ENCODE measurements around the gene TMEM271. TPM values are rescaled to one million over a fixed set of nuclear protein-coding genes. Genes with fewer than 3 reads are reported as not detected.

Gene TMEM271
- polyA plus RNA-seq, 1 donor from 2014 or later, result 16.0 TPM

- Histone ChIP-seq H3K36me3 (ENCODE audit: insufficient read depth, low read length) (peaks cover 8% of the 10 kb centered on the region), H3K27ac (ENCODE audit: low read length) (no peak overlapping the region), H3K9ac (ENCODE audit: low read length) (no peak overlapping the region), H2AFZ (ENCODE audit: low read depth, low read length) (no peak overlapping the region), H3K4me3 (ENCODE audit: low read length) (no peak overlapping the region), H3K27me3 (ENCODE audit: insufficient read depth, low read depth, low read length) (no peaks in the 10 kb centered on the region), H3K4me2 (ENCODE audit: low read length) (no peak overlapping the region), H4K20me1 (ENCODE audit: insufficient read depth) (no peaks in the 10 kb centered on the region), H3K79me2 (replicated peaks; ENCODE audit: insufficient read depth, low read length) (no peaks in the 10 kb centered on the region), H3F3A (ENCODE audit: insufficient read depth, low read length, poor library complexity, severe bottlenecking) (no peaks in the 10 kb centered on the region), H3K9me3 (ENCODE audit: low read length) (no peaks in the 10 kb centered on the region), H3K9me2 (ENCODE audit: insufficient read depth, low read length) (no peaks in the 10 kb centered on the region)
- TF ChIP-seq CTCF (IDR thresholded peaks at IDR 0.05; ENCODE audit: poor library complexity, severe bottlenecking), result no peak
- no peak for TF ChIP-seq TAF1 (IDR thresholded peaks at IDR 0.05; ENCODE audit: low read depth)
- TF ChIP-seq MXI1 (conservative IDR thresholded peaks at IDR 0.05; ENCODE audit: poor library complexity, severe bottlenecking), result no peak
- TF ChIP-seq EP300 (conservative IDR thresholded peaks at IDR 0.05; ENCODE audit: poor library complexity, severe bottlenecking), result no peak
- TF ChIP-seq, protein P1, sequence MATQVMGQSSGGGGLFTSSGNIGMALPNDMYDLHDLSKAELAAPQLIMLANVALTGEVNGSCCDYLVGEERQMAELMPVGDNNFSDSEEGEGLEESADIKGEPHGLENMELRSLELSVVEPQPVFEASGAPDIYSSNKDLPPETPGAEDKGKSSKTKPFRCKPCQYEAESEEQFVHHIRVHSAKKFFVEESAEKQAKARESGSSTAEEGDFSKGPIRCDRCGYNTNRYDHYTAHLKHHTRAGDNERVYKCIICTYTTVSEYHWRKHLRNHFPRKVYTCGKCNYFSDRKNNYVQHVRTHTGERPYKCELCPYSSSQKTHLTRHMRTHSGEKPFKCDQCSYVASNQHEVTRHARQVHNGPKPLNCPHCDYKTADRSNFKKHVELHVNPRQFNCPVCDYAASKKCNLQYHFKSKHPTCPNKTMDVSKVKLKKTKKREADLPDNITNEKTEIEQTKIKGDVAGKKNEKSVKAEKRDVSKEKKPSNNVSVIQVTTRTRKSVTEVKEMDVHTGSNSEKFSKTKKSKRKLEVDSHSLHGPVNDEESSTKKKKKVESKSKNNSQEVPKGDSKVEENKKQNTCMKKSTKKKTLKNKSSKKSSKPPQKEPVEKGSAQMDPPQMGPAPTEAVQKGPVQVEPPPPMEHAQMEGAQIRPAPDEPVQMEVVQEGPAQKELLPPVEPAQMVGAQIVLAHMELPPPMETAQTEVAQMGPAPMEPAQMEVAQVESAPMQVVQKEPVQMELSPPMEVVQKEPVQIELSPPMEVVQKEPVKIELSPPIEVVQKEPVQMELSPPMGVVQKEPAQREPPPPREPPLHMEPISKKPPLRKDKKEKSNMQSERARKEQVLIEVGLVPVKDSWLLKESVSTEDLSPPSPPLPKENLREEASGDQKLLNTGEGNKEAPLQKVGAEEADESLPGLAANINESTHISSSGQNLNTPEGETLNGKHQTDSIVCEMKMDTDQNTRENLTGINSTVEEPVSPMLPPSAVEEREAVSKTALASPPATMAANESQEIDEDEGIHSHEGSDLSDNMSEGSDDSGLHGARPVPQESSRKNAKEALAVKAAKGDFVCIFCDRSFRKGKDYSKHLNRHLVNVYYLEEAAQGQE (IDR thresholded peaks at IDR 0.05; ENCODE audit: borderline replicate concordance), result no peak
- no peak for TF ChIP-seq POLR2AphosphoS5 (IDR thresholded peaks at IDR 0.05)
- TF ChIP-seq EZH2 (IDR thresholded peaks at IDR 0.05; ENCODE audit: borderline replicate concordance, insufficient read depth, low read length, poor library complexity, severe bottlenecking), result no peak
- no peak for TF ChIP-seq RAD21 (conservative IDR thresholded peaks at IDR 0.05)
- TF ChIP-seq SMC3 (conservative IDR thresholded peaks at IDR 0.05; ENCODE audit: poor library complexity), result no peak
Observed at GRCh38 chr4:529563-529962, 46.5 kb downstream of the TMEM271 start.

DNA sequence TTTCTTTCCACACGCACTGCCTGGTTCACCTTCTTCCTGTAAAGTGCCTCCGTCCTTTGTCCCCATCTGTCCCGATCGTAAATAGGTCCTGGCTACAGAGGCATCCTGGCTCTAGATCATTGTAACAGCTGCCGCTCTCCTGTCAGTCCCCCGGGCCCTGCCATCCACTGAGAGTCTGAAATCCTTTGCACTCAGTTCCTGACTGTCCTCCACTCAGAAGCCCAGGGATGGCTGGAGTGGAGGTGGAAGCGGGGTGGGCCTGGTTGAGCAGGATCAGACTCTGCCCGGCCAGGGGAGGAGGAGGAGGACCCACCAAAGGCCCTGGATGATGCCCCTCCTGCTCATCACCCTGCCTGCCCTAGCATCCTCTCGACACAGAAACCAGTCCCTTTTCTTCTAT is 47.3 kb downstream of the TMEM271 start:
- peaks cover 8% of the 10 kb centered on the region for H3K36me3 ChIP-seq (ENCODE audit: insufficient read depth, low read length)

More for the DNA sequence above, 47.3 kb downstream of the TMEM271 start:
- H3K27me3 ChIP-seq (ENCODE audit: insufficient read depth, low read depth, low read length), result no peaks in the 10 kb centered on the region
- H3K79me2 ChIP-seq (replicated peaks; ENCODE audit: insufficient read depth, low read length), result no peaks in the 10 kb centered on the region
- H4K20me1 ChIP-seq (ENCODE audit: insufficient read depth), result no peaks in the 10 kb centered on the region
- no peaks in the 10 kb centered on the region for H3F3A ChIP-seq (ENCODE audit: insufficient read depth, low read length, poor library complexity, severe bottlenecking)
- no peak overlapping the region for H3K27ac ChIP-seq (ENCODE audit: low read length)
- H2AFZ ChIP-seq (ENCODE audit: low read depth, low read length), result no peak overlapping the region
- H3K4me3 ChIP-seq (ENCODE audit: low read length), result no peak overlapping the region
- no peaks in the 10 kb centered on the region for H3K9me3 ChIP-seq (ENCODE audit: low read length)
- no peak overlapping the region for H3K9ac ChIP-seq (ENCODE audit: low read length)
- H3K9me2 ChIP-seq (ENCODE audit: insufficient read depth, low read length), result no peaks in the 10 kb centered on the region
- TF ChIP-seq EP300 (conservative IDR thresholded peaks at IDR 0.05; ENCODE audit: poor library complexity, severe bottlenecking) (no peak), POLR2AphosphoS5 (IDR thresholded peaks at IDR 0.05) (no peak), TAF1 (IDR thresholded peaks at IDR 0.05; ENCODE audit: low read depth) (no peak), MXI1 (conservative IDR thresholded peaks at IDR 0.05; ENCODE audit: poor library complexity, severe bottlenecking) (no peak), CTCF (IDR thresholded peaks at IDR 0.05; ENCODE audit: poor library complexity, severe bottlenecking) (no peak), SMC3 (conservative IDR thresholded peaks at IDR 0.05; ENCODE audit: poor library complexity) (no peak), EZH2 (IDR thresholded peaks at IDR 0.05; ENCODE audit: borderline replicate concordance, insufficient read depth, low read length, poor library complexity, severe bottlenecking) (no peak)
- TF ChIP-seq, protein P1 (IDR thresholded peaks at IDR 0.05; ENCODE audit: borderline replicate concordance), result no peak
- H3K4me2 ChIP-seq (ENCODE audit: low read length), result no peak overlapping the region

All from neural cell (in vitro differentiated cells).